Liver (tissue), 3 donors: ENCODE measurements around the gene SMIM35.

Experiments used
- FOXA2 ChIP-seq: IDR thresholded peaks from 2 replicates; pipeline ENCODE4 v1.6.1; 2016; ENCODE audit warnings: antibody characterized with exemption
- GABPA ChIP-seq, 2 donors: IDR thresholded peaks in 1 of 2; conservative IDR thresholded peaks in 1 of 2; 2 replicates each; pipeline ENCODE4 v1.6.1; 2016; ENCODE audit warnings: antibody characterized with exemption in 2 of 2, mild to moderate bottlenecking in 1 of 2, moderate library complexity in 1 of 2
- JUND ChIP-seq, 2 donors: IDR thresholded peaks; 2 replicates each; pipeline ENCODE4 v1.6.1; 2016; ENCODE audit warnings: antibody characterized with exemption in 2 of 2
- RAD21 ChIP-seq, 2 donors: IDR thresholded peaks; 2 replicates each; pipeline ENCODE4 v1.6.1; 2016; ENCODE audit warnings: antibody characterized with exemption in 2 of 2, mild to moderate bottlenecking in 2 of 2
- RXRA ChIP-seq, 2 donors: IDR thresholded peaks; 2 replicates each; pipeline ENCODE4 v1.6.1; 2017 to 2018; ENCODE audit warnings: antibody characterized with exemption in 2 of 2, mild to moderate bottlenecking in 1 of 2
- TAF1 ChIP-seq: conservative IDR thresholded peaks from 2 replicates; pipeline ENCODE4 v1.6.1; 2016; ENCODE audit warnings: antibody characterized with exemption, mild to moderate bottlenecking
- YY1 ChIP-seq: IDR thresholded peaks from 2 replicates; pipeline ENCODE4 v1.6.1; 2016; ENCODE audit warnings: antibody characterized with exemption, mild to moderate bottlenecking
- TF ChIP-seq, protein P1 (sequence below): fragments of 150-350 bp; IDR thresholded peaks from 2 replicates; pipeline ENCODE4 v1.5.1; 2017; ENCODE audit warnings: improper control_type of control experiment, low read depth, low read length; ENCODE audit not compliant: missing input control
- TF ChIP-seq, protein P2 (sequence below): IDR thresholded peaks from 2 replicates; pipeline ENCODE4 v1.6.1; 2016; ENCODE audit warnings: antibody characterized with exemption, mild to moderate bottlenecking
- TF ChIP-seq, protein P3 (sequence below): IDR thresholded peaks from 2 replicates; pipeline ENCODE4 v1.6.1; 2016; ENCODE audit warnings: antibody characterized with exemption
- donor health status: healthy.
- donor health status: healthy.

DNA sequence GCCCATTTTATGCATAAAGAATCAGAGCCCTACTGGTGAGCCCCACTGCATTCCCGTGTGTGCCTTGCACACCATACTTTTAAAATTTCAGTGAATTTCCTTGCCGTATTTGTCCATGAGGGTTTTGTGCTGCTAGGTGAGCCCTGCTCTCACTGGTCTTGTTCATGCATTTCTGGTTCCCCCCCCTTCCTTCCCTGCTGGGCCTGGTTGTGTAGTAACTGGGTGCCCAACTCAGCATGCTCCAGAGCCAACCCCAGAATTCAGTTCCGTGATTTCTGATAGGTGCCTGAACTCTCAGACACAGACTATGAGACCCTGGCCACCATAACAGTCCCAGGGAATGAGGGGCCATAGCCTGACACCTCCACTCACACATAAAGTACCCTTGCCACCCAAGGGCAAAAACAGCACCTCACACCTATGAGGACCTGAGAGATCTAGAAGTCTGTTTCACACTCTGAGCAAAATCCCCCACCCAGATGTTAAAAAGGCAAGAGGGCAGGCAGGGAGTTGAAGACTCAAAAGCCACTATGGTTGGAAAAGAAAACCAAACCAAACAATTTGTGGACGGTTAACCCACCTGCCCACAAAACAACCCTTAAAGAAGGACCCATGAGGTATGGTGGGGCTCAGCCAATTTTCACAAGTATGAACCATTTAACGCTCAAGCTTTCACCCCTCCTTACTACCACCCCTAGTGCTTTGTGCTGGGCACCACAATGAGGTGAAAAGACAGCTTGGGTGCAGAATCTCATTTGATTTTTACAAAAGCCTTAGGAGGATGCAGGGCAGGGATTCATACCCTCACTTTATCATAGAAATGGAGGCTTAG lies 117.4 kb downstream of the SMIM35 start:
- TF ChIP-seq, protein P1, sequence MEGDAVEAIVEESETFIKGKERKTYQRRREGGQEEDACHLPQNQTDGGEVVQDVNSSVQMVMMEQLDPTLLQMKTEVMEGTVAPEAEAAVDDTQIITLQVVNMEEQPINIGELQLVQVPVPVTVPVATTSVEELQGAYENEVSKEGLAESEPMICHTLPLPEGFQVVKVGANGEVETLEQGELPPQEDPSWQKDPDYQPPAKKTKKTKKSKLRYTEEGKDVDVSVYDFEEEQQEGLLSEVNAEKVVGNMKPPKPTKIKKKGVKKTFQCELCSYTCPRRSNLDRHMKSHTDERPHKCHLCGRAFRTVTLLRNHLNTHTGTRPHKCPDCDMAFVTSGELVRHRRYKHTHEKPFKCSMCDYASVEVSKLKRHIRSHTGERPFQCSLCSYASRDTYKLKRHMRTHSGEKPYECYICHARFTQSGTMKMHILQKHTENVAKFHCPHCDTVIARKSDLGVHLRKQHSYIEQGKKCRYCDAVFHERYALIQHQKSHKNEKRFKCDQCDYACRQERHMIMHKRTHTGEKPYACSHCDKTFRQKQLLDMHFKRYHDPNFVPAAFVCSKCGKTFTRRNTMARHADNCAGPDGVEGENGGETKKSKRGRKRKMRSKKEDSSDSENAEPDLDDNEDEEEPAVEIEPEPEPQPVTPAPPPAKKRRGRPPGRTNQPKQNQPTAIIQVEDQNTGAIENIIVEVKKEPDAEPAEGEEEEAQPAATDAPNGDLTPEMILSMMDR = no peak
- TF ChIP-seq, protein P2, sequence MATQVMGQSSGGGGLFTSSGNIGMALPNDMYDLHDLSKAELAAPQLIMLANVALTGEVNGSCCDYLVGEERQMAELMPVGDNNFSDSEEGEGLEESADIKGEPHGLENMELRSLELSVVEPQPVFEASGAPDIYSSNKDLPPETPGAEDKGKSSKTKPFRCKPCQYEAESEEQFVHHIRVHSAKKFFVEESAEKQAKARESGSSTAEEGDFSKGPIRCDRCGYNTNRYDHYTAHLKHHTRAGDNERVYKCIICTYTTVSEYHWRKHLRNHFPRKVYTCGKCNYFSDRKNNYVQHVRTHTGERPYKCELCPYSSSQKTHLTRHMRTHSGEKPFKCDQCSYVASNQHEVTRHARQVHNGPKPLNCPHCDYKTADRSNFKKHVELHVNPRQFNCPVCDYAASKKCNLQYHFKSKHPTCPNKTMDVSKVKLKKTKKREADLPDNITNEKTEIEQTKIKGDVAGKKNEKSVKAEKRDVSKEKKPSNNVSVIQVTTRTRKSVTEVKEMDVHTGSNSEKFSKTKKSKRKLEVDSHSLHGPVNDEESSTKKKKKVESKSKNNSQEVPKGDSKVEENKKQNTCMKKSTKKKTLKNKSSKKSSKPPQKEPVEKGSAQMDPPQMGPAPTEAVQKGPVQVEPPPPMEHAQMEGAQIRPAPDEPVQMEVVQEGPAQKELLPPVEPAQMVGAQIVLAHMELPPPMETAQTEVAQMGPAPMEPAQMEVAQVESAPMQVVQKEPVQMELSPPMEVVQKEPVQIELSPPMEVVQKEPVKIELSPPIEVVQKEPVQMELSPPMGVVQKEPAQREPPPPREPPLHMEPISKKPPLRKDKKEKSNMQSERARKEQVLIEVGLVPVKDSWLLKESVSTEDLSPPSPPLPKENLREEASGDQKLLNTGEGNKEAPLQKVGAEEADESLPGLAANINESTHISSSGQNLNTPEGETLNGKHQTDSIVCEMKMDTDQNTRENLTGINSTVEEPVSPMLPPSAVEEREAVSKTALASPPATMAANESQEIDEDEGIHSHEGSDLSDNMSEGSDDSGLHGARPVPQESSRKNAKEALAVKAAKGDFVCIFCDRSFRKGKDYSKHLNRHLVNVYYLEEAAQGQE = no peak
- TF ChIP-seq, protein P3, sequence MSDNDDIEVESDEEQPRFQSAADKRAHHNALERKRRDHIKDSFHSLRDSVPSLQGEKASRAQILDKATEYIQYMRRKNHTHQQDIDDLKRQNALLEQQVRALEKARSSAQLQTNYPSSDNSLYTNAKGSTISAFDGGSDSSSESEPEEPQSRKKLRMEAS = no peak
- TF ChIP-seq RXRA (IDR thresholded peaks at IDR 0.05) = no peak
- no peak for TF ChIP-seq YY1
- TF ChIP-seq RAD21 (IDR thresholded peaks at IDR 0.05) = no peak
- no peak for TF ChIP-seq TAF1
- no peak for TF ChIP-seq JUND (IDR thresholded peaks at IDR 0.05)
- TF ChIP-seq GABPA (IDR thresholded peaks at IDR 0.05 in 1 of 2, conservative IDR thresholded peaks at IDR 0.05 in 1 of 2) = no peak
- no peak for TF ChIP-seq FOXA2
